Subcutaneous adipose tissue (tissue), 4 donors: ENCODE data around the gene UGCG. TPM values are rescaled to one million over a fixed set of nuclear protein-coding genes. Genes with fewer than 3 reads are reported as not detected.

Experiments
- total RNA-seq, 4 donors: library from RNA; depleted of rRNA; stranded (reverse); fragments of >200 nt; gene quantifications; one replicate each; pipeline ENCODE4 v1.1.0, GENCODE V29; 2016
- TF ChIP-seq, protein P1 (sequence below): fragments of 450-650 bp; IDR thresholded peaks from one replicate; pipeline ENCODE4 v1.5.1; 2016; ENCODE audit warnings: low read depth, mild to moderate bottlenecking, control low read depth, antibody characterized with exemption, moderate library complexity

Gene UGCG
- total RNA-seq, 4 donors from 2014 or later: 23.9 to 46.1 (median 36.9) TPM

DNA sequence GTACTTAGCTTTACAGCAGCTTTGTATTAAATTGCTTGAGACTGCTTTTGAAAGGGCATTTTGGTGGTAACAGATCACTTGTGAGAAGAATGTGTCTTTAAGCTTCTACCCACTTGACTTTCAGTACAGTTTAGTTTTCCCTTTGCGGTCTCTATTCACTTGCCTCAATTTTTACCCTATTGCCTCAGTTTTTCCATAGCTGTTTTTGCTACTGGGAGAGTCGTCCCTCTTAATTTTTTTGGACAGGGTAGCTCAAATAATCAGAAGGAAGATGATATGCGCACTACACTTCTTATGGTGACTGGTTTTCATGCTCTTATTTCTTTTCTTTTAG is 18.8 kb downstream of the UGCG start:
- TF ChIP-seq, protein P1, sequence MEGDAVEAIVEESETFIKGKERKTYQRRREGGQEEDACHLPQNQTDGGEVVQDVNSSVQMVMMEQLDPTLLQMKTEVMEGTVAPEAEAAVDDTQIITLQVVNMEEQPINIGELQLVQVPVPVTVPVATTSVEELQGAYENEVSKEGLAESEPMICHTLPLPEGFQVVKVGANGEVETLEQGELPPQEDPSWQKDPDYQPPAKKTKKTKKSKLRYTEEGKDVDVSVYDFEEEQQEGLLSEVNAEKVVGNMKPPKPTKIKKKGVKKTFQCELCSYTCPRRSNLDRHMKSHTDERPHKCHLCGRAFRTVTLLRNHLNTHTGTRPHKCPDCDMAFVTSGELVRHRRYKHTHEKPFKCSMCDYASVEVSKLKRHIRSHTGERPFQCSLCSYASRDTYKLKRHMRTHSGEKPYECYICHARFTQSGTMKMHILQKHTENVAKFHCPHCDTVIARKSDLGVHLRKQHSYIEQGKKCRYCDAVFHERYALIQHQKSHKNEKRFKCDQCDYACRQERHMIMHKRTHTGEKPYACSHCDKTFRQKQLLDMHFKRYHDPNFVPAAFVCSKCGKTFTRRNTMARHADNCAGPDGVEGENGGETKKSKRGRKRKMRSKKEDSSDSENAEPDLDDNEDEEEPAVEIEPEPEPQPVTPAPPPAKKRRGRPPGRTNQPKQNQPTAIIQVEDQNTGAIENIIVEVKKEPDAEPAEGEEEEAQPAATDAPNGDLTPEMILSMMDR: no peak

DNA sequence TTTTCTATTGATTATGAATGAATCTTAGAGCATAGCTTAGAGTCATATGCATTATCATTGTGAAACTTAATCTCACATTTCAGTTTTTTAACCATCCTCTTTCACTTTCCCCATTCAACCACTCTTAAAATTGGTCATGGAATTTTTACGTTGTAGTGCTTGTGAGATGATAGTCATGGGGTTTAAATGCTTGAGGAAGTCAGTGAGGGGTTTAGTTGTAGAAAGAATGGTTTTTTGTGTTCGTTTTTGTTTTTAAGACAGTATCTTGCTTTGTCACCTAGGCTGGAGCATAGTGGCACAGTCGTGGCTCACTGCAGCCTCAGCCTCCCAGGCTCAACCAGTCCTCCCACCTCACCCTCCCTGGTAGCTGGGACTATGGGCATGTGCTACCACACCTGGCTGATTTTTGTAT is 19.6 kb downstream of the UGCG start:
- TF ChIP-seq, protein P1: no peak

DNA sequence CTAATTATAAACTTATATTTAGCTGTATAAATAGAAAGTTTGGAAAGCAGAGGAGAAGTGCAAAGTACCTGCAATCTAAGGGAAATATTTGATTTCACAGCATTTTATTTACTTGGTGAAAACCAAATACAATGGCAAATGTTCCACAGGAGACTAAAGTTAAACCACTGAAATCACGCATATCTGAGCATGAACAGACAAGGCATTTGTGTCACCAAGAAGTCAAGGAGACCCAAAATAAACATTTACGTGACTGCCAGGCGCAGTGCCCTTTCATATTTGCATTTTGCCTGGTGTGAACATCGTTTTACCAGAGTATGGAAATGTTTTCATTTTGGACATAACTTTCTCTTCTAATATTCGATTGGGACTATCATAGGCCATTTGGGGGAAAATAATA is 20.6 kb downstream of the UGCG start:
- TF ChIP-seq, protein P1: no peak

DNA sequence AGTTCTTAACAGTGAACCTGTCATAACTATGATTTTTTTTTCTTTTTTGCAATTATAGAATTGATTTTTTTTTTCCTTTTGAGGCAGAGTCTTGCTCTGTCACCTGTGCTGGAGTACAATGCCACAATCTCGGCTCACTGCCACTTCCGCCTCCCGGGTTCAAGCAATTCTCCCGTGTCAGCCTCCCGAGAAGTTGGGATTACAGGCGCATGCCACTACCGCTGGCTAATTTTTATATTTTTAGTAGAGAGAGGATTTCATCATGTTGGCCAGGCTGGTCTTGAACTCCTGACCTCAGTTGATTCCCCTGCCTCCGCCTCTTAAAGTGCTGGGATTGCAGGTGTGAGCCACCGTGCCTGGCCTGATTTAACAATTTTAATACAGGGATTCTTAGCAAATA is 21.4 kb downstream of the UGCG start:
- TF ChIP-seq, protein P1: no peak

DNA sequence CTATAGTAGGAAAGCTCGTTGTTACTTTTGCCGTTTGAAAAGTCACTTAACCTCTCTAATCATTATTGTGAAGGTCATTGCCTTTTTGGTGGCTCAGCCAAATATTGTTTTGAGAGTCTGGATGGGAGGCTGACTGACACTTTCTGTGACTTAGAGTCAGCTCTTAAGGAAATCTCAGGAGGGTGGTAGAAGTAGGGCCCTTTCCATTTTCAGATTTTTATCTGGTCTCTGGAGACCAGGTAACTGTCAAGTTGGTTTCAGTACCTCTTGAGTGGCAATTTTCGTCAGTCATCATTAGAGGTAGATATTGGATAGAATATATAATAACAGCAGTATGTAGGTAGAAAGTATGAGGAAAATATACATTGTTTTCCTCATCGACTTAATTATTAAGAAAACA is 23.3 kb downstream of the UGCG start:
- TF ChIP-seq, protein P1: no peak

DNA sequence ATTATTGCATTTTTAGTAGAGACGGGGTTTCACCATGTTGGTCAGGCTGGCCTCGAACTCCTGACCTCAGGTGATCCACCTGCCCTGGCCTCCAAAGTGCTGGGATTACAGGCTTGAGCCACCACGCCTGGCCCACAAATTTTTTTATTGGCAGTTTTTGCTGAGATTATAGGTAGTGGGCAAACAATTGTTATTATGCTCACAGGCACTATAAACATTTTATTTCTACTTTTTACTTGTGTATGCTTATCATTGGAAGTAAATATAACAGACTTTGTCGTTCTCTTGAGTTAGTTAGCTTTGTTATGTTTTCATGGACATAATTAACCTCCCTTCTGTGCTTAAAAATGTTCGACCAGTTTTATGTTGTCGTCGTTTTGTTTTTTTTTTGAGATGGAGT is 23.9 kb downstream of the UGCG start:
- TF ChIP-seq, protein P1: no peak

DNA sequence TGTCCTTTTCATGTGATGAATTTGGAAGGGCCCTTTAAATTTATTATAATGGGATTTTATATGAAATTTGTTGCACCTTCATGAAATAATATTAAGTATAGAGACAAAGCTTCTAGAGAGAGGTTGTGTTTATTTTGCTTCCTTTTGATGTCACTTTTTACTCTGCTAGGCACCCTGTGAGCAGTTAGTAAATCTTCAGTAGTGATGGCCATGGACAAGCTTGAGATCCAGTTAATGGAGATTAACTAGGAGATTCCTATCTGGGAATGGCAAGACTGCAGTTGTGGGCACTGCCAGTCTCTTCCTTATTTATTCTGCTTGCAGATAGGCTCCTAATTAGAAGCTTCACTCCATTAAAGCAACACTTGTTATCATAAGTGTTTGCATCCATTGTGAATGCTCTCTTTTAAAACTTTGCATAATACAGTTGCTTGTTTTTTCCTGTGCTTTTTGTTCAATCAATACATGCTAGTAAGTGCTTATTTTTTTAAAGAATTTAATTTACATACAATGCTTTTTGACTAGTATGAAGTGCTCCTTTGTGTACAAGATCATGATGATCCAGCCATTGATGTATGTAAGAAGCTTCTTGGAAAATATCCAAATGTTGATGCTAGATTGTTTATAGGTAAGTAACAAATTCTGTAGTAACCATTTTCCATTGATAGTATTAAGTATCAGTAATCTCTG is 25.9 kb downstream of the UGCG start:
- TF ChIP-seq, protein P1: no peak
